SK-N-MC (cell line): ENCODE measurements around the gene HOPX.

Source experiments
- EZH2 ChIP-seq: fragments of 200-600 bp; sonication (generic); IDR thresholded peaks from one replicate; pipeline ENCODE4 v1.6.1; 2017; ENCODE audit warnings: antibody characterized with exemption
- FOXP2 ChIP-seq: optimal IDR thresholded peaks from 2 replicates; pipeline ENCODE3; 2011; ENCODE audit warnings: mild to moderate bottlenecking, moderate library complexity; ENCODE audit not compliant: insufficient read depth; ENCODE audit errors: extremely low read length, control extremely low read depth
- POLR2AphosphoS5 ChIP-seq: IDR thresholded peaks from 2 replicates; pipeline ENCODE4 v1.6.1; 2012; ENCODE audit warnings: mild to moderate bottlenecking, low read depth, low read length, borderline replicate concordance

- TF ChIP-seq POLR2AphosphoS5 (no peak), FOXP2 (no peak), EZH2 (no peak)
Observed at GRCh38 chr4:56657128-56657527, 24.0 kb downstream of the HOPX start.
